Mesothelial cell of epicardium (in vitro differentiated cells): ENCODE data around the gene IQGAP3. TPM values are rescaled to one million over a fixed set of nuclear protein-coding genes. Genes with fewer than 3 reads are reported as not detected.

Source experiments
- DNase-seq, 2 experiments: peaks; one replicate each; pipeline ENCODE4 v3.0.0; 2021; ENCODE audit warnings: low spot score in 2 of 2; ENCODE audit not compliant: unreplicated experiment in 2 of 2
- H3K27ac Mint-ChIP-seq: 2 replicates; pipeline ENCODE4 v1.8.0; 2021; ENCODE audit warnings: mixed read lengths
- H3K27me3 Mint-ChIP-seq: 2 replicates; pipeline ENCODE4 v1.8.0; 2021; ENCODE audit warnings: low read depth, mixed read lengths
- H3K36me3 Mint-ChIP-seq: 2 replicates; pipeline ENCODE4 v1.8.0; 2021; ENCODE audit warnings: mixed read lengths
- H3K4me1 Mint-ChIP-seq: 2 replicates; pipeline ENCODE4 v1.8.0; 2021; ENCODE audit warnings: mixed read lengths
- H3K4me3 Mint-ChIP-seq: 2 replicates; pipeline ENCODE4 v1.8.0; 2021; ENCODE audit warnings: mild to moderate bottlenecking, moderate library complexity, mixed read lengths
- H3K9me3 Mint-ChIP-seq: 2 replicates; pipeline ENCODE4 v1.8.0; 2021; ENCODE audit warnings: mixed read lengths
- CTCF ChIP-seq: fragments of 200-600 bp; sonication (generic); IDR thresholded peaks from one replicate; pipeline ENCODE4 v1.5.0; 2021; ENCODE audit warnings: antibody characterized with exemption; ENCODE audit not compliant: unreplicated experiment
- total RNA-seq: library from RNA; stranded (reverse); gene quantifications from 3 replicates; pipeline ENCODE4 v1.2.1, GENCODE V29; 2021

Gene IQGAP3
- total RNA-seq, 1 donor from 2014 or later, result 17.6 TPM

- Mint-ChIP-seq H3K36me3 (peaks cover 12% of the 10 kb centered on the region), H3K9me3 (no peaks in the 10 kb centered on the region), H3K4me1 (peaks cover 17% of the 10 kb centered on the region), H3K4me3 (no peak overlapping the region), H3K27me3 (no peaks in the 10 kb centered on the region), H3K27ac (no peak overlapping the region)
- no peak for DNase-seq
- no peak for TF ChIP-seq CTCF
These were observed 87.8 kb downstream of the IQGAP3 start for GRCh38 chr1:156484480-156485058.

GRCh38 chr1:156483397-156483796, 89.0 kb downstream of the IQGAP3 start:
- H3K9me3 Mint-ChIP-seq, result no peaks in the 10 kb centered on the region
- H3K27ac Mint-ChIP-seq, result no peak overlapping the region
- TF ChIP-seq CTCF, result no peak
- no peak overlapping the region for H3K4me3 Mint-ChIP-seq
- H3K27me3 Mint-ChIP-seq, result no peaks in the 10 kb centered on the region
- no peak for DNase-seq
- peaks cover 6% of the 10 kb centered on the region for H3K4me1 Mint-ChIP-seq
- H3K36me3 Mint-ChIP-seq, result peaks cover 18% of the 10 kb centered on the region

- no peak overlapping the region for H3K27ac Mint-ChIP-seq
- no peak overlapping the region for H3K4me3 Mint-ChIP-seq
- no peak for DNase-seq
- H3K36me3 Mint-ChIP-seq, result peaks cover 22% of the 10 kb centered on the region
- no peaks in the 10 kb centered on the region for H3K9me3 Mint-ChIP-seq
- H3K27me3 Mint-ChIP-seq, result no peaks in the 10 kb centered on the region
- no peaks in the 10 kb centered on the region for H3K4me1 Mint-ChIP-seq
- TF ChIP-seq CTCF, result no peak
These were observed 90.1 kb downstream of the IQGAP3 start for GRCh38 chr1:156482276-156482675.

GRCh38 chr1:156481527-156481926, 90.8 kb downstream of the IQGAP3 start:
- Mint-ChIP-seq H3K9me3 (no peaks in the 10 kb centered on the region), H3K27ac (no peak overlapping the region), H3K27me3 (no peaks in the 10 kb centered on the region), H3K4me1 (no peaks in the 10 kb centered on the region), H3K36me3 (peaks cover 26% of the 10 kb centered on the region), H3K4me3 (no peak overlapping the region)
- TF ChIP-seq CTCF, result no peak
- DNase-seq, result no peak

- peak; percentile 59 for TF ChIP-seq CTCF
- Mint-ChIP-seq H3K27me3 (no peaks in the 10 kb centered on the region), H3K9me3 (no peaks in the 10 kb centered on the region), H3K4me1 (no peaks in the 10 kb centered on the region), H3K27ac (peak overlapping the region; percentile 39), H3K36me3 (peaks cover 26% of the 10 kb centered on the region), H3K4me3 (no peak overlapping the region)
- DNase-seq, result peak; percentile 55 to 63
These were observed 91.8 kb downstream of the IQGAP3 start for GRCh38 chr1:156480411-156481192.
